SK-N-SH (cell line): ENCODE measurements around the gene TRIML1.

Experiments
- JUND ChIP-seq: IDR thresholded peaks from 2 replicates; pipeline ENCODE4 v1.4.0; 2012
- TAF1 ChIP-seq: IDR thresholded peaks from 2 replicates; pipeline ENCODE4 v1.6.1; 2012; ENCODE audit warnings: low read depth, mild to moderate bottlenecking, low read length, moderate library complexity, borderline replicate concordance

DNA sequence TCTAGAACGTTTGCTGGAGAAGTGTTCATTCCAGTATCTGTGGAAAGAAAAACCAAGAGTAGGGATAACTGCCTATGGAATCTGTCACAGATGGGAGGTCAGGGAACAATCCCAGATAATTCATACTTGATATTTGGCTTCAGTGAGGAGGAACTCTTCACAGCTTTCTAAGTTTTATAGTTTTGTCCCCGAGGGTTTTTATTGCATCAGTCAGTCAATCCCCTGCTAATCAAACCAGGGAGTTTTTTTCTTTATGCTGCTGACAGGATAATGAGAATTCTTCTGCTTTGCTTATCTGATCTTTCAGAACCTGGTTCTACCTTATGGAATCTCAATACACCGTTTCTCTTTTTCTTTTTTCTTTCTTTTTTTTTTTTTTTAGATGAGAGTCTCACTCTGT, 29.2 kb upstream of the TRIML1 start:
- TF ChIP-seq TAF1 (no peak), JUND (no peak)
